NCI-H774 (cell line): Measurements from ENCODE around the gene OTOL1.
"Not testable (repeated sequence)": the region's sequence is repeated elsewhere in the genome, so short reads cannot be mapped to it uniquely, and the experiment has no call there.

Source experiments
- DNase-seq: peaks from one replicate; lab custom pipeline; 2025; lab: John Stamatoyannopoulos, UW

The OTOL1 gene

DNA sequence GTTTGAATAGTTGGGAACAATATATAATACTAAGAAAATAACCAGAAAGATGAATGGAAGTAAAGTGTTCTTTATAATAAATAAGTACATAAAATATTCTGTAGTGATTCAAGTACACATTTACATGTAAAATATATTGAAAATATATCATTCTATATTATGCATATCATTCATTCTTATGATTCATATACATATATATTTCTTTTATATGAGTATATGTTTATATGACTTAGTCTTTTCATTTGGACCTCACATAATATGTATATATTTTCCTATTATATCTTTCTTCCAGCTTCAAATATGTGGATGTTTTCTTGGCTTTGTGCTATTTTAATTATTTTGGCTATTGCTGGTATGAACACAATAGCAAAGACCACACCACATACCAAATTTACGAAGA, at the start of gene OTOL1:
OTOL1 (plus strand) TSS at position 301 of the 400 bp plus-strand sequence; CDS start at position 301, 0 bp downstream.
- no peak for DNase-seq

DNA sequence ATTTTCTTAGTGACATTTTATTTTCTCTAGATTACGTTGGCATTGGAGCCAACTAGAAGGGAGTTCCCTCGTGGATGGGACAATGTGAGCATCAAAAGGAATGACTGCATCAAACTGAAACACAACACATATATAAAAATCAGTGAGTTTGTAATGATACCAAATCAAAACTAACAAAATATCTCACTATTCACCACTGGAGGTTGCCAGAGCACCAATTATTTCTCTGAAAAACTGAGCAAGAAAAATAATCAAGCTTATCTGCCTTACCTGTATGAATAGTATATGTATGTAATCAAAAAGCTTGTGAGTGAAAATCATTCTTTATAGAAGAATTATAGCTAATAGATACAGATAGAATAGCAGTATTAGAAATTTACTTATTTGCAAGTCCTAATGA, 46.8 kb upstream of the OTOL1 start:
- DNase-seq: no peak

- no peak for DNase-seq
These were observed 44.4 kb upstream of the OTOL1 start for GRCh38 chr3:161452179-161452578.

DNA sequence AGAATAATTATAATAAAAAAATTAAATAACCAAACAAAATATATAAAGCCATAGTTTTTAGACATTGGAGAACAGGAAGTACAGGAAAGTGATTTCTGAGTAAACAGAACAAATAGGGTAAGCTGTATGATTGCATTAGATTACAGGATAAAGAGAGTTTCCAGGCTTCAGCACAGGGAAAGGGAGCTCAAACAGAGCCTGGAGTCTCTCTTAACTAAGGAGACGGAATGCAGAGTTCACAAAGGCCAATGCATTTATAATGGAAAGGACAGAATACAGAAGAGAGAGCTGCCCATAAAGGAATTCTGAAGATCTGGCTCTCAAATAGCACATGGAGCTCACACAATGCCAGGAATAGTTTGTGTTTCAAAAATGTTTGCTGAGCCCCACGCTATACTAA, 42.0 kb upstream of the OTOL1 start:
- no peak for DNase-seq

DNA sequence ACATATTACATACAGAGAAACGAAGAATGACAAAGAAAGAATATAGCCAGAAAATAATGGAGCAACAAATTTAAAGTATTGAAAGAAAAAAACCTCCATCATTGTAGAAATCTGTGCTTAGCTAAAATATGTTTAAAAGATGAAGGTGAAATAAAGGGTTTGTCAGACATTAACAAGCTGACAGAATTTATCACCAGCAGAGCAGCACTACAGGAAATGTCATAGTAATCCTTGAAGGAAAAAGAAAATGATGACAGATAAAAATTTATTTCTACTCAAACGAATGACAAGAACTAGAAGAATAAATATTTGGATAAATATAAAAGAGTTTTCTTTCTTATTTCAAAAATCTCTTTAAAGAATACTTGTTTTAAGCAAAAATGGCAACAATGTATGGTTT, 40.6 kb upstream of the OTOL1 start:
- no peak for DNase-seq

DNA sequence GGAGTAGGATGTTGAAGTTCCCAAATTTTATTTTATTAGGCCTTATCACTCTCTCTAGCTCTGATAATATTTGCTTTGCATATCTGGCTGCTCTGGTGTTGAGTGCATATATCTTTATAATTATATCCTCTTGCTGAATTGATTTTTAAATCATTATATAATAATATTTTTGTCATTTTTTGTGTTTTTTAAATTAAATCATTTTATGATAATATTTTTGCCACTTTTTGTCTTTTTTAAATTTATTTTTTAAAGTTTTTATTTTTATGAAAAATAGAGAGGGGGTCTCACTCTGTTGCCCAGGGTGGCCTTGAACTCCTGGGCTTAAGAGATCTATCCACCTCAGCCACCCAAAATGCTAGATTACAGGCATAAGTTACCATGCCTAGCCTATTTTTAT, 34.5 kb upstream of the OTOL1 start:
- DNase-seq: no peak

DNA sequence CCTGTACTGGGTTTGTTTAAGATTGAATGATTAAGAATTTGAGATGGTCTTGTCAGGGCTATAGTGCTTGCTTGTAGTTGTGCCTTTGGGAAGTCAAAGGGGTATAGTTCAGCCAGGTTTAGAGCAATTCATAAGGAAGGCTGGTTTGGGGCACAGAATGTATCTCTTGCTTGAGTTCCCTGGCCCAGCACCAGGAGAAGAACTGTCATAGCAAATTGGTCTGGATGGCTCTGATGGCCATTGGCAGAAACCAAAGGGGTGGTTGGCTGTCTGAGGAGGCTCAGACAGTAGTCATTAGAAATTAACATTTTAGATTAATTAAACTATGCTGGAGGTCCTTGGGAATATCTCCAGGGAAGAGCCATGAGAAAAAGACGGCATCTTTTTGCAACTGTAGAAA, 25.4 kb upstream of the OTOL1 start:
- no peak for DNase-seq

- DNase-seq: no peak
These were observed 22.5 kb upstream of the OTOL1 start for GRCh38 chr3:161474139-161474538.

GRCh38 chr3:161474741-161475140, 21.9 kb upstream of the OTOL1 start:
- DNase-seq: no peak

DNA sequence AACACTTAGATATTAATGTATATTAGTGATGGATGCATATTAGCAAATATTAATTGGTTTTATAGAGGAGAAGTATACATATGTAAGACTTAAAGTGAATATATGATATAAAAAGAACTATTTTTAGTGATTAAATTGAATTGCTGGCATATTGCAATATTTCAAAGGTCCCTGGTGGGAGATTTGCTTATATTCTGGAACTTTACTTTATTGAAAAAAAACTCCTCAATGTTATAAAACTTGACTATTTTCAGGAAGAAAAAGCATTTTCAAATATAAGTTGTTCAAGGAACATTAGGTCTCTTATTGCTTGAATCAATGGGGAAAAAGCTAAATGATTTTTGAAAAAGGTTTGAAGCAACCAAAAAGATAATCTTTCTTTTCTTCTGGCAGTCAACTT, 21.4 kb upstream of the OTOL1 start:
- no peak for DNase-seq

DNA sequence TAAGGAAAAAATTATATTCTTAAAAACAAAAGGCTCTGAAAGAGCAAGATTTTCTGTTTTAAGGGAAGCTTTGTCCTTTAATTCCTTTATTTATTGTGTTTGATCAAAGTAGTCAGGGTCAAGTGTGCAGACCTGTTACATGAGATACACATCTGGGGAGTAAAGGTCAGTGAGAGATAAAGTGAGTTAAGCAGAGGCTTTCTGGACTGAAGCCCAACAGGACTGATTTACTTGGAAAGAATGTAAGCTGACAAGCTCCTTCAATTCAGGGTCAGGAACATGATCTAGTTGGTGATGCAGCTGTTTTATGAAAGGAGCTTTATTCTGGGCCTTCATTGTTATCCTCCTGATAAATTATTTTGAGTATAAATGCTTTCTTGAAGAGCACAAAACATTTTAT, 20.7 kb upstream of the OTOL1 start:
- no peak for DNase-seq

- DNase-seq: no peak
These were observed 12.4 kb upstream of the OTOL1 start for GRCh38 chr3:161484226-161484625.

- DNase-seq: not testable (repeated sequence)
These were observed 8.3 kb upstream of the OTOL1 start for GRCh38 chr3:161488284-161488683.

DNA sequence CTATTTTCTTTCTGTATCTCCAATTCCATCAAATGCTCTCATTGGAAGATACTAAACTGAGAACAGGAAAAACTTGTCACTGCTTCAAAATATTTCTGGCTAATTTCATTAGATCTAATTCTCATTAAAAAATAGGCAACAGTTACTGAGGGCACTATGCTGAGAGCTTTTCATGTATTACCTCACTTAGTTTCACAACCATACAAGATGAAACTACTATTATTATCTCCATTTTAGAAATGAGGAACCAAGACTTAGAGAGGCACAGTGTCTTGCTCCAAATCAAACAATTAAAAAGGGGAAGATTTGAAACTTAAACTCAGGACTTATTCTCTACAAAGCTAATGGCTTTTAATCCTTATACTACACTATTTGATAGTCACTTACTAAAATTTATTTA, 7.2 kb upstream of the OTOL1 start:
- no peak for DNase-seq

DNA sequence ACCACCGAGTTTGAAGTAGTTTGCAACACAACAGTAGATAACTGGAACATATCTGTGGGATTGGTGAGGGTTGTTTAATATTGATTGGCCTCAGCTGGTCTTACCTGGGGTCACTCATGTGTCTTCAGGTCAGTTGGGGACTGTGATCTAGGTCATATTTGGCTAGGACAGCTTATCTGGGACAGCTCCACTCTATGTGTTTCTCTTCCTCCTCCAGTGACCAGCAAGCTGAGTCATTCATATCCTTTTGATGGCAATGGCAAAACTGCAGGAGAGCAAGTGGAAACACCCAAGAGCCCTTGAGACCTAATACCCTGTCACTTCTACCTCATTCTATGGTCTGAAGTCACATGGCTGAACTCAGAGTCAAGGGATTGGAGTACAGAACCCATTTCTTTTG, 5.8 kb upstream of the OTOL1 start:
- DNase-seq: not testable (repeated sequence)

DNA sequence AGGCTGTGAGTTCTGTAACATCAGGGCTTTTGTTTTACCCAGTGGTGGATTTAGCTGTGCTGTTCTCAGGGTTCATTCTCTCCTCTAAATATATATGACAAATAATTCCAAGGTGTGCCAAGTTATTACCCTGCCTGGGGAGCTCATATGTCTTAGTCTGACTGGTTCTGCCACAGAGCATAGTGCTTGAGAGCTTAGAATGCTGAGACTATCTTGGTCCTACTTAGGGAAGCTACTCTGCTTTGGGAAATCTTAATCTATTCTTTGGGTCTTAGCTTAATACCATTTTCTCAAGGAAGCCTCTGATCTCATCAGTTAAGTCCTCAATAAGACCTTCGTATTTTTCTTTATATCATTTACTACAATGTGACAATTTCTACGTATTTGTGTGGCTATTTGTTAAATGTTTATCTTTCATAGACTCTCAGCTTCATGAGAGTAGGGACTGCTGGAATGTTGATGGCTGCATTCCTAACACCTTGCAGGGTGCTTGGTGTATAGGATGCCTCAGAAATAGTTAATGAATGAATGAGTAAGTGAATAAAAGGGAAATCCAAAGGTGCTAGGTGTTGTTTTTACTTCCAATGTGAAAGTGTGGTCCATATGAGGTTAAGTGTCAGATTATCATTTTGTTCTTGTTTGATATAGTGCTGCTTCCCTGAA, 1.8 kb downstream of the OTOL1 start:
- no peak for DNase-seq

DNA sequence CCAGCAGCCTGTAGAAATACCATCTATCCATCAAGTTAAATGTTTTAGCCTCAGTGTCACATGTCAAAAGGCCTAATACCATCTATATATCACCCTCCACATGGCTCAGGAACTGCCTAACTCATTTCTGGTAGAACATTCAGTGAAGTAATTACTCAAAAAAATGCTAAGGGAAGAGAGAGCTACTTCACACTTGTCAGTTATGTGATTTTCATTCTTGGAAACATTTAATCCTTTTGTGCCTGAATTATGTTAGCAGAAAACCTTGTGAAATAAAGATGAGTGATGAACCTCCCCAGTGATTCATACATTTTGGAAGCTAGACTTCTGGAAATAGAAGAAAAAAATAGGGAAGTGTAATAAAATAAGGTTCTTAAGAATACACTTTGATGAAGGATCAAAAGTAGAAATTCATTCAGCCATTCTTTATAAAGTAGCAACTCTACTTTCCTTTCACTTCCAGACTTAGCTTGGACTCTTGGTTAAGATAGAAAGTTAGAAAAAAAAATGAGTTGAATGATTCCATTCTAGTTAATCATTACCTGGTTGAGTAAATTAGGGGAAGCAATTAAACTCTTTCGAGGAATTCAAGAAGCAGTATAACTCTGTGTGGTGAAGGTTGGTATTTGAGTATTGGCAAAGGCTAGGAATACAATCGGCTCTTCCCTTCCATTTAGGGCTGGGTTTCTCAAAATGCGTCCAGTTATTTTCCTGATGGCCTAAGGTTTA, 3.6 kb downstream of the OTOL1 start:
- DNase-seq: no peak

GRCh38 chr3:161503271-161503670, 6.7 kb downstream of the OTOL1 start:
- no peak for DNase-seq

DNA sequence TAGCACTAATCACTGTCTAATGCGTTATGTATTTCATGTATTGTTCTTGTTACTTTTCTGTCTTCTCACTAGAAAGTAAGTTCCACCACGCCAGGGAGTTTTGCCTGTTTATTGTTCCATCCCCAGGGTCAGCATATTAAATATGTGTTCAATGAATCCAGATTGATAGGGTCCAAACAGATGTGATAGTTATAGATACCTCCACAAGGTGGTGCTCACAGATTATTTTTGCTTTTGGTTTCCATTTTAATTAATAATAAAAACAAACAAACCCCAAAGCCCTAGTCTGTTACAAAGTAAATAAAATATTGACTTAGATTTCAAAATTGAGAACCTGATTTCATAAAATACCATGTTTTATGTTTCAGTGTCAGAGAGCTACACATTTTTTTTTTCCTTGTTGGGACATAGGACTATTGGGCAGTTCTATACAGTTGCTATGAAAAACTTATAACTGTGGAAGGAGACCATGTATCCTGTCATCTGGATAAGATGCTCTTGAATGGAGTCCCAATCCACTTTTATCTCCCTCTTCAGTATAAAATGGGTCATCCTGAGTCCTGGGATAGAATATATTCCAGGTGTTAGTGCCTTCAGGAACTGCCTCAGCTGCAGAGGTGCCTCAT, 12.4 kb downstream of the OTOL1 start:
- peak; percentile 17 for DNase-seq

DNA sequence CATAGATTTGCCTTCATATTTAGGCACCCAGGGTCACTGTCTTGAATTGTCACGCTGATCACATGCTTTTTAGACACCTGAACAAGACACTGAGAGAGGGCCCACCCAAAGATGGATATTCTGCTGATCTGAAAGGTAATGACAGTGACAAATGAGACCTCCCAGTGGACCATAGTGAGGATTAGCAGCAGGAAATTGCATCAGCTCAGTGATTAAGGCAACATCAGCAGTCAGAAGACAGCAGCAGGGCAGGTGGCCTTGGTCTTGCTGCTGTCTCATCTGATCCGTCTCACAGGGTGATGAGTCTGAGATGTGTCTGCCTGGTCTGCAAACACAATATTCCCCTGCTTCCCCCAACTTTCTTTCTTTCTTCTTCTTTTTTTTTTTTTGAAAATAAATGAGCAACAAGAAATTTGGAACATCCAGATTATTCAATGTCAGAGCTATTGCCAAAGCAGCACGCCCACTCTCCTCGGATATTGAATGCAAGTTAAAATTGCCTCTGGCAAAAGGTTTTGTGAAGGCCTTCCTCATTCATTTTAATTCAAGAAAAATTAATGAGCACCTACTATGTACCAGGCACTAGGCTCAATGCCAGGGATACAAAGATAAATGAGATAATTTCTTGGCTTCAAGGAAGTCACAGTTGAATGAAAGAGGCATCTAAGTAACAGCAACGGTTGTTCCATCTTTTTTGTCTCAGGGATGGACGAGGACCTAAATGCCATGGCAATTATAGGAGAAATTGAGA, 14.1 kb downstream of the OTOL1 start:
- no peak for DNase-seq

DNA sequence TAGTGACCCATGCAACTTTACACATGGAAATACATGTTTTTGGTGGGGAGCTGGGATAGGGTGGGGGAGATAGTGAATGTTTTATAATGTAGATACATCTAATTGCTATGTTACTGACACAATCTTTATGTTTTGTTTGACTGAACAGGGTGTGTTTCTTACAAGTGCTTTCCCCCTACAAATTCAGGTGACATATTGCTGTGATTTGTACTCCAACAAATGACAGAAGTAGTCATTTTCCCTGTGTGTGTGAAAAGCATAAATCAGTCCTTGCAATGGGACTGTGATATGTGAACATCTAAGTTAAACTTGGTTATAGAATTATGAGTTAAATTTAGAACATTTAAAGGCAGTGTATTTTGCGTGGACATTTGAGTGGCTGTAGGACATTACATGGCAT, 27.3 kb downstream of the OTOL1 start:
- DNase-seq: no peak

GRCh38 chr3:161531930-161532329, 35.3 kb downstream of the OTOL1 start:
- no peak for DNase-seq

DNA sequence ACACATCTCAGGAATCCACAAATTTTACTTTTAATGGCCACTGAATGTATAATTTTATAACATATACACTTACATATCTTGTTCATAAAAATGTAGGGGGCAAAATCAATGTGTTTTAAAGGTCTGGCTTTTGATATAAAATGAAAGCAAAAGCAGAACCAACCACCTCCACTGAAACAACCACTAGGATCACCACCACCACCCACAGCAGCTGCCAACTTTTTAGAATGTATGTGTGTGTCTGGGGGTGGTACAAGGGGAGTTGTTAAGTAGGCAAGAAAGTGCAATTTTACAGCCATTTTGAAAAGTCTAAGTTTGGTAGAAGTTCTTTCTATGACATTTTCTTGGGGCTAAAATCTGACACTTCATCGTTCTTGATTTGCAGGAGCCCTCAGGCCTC, 44.0 kb downstream of the OTOL1 start:
- no peak for DNase-seq
